Activated B cell treated with CpG ODN at 0.5 μM for 24 hours (primary cell): ENCODE measurements around the gene PDLIM3. TPM values are rescaled to one million over a fixed set of nuclear protein-coding genes. Genes with fewer than 3 reads are reported as not detected.

Experiments used
- ATAC-seq: fragments of 200-7000 bp; cut with Tn5 transposase; one replicate; pipeline ENCODE4 v1.10.0; 2021; ENCODE audit warnings: low read depth, mild to moderate bottlenecking, moderate library complexity
- CTCF ChIA-PET: fragments of 350-600 bp; sonication (Branson Sonifier 250); formaldehyde crosslinking; loops from one replicate; lab custom pipeline; 2021; ENCODE audit warnings: antibody characterized with exemption; lab: Charles Lee
- POLR2A ChIA-PET: fragments of 350-600 bp; sonication (Branson Sonifier 250); formaldehyde crosslinking; loops from one replicate; lab custom pipeline; 2021; ENCODE audit warnings: antibody characterized with exemption; lab: Charles Lee
- DNase-seq: peaks from one replicate; pipeline ENCODE4 v3.0.0; 2022
- H3K27ac Mint-ChIP-seq: one replicate; pipeline ENCODE4 v1.8.0; 2020; ENCODE audit warnings: mixed read lengths
- H3K27me3 Mint-ChIP-seq: one replicate; pipeline ENCODE4 v1.8.0; 2021; ENCODE audit warnings: mixed read lengths
- H3K36me3 Mint-ChIP-seq: one replicate; pipeline ENCODE4 v1.8.0; 2021; ENCODE audit warnings: low read depth, mixed read lengths
- H3K4me1 Mint-ChIP-seq: one replicate; pipeline ENCODE4 v1.8.0; 2021; ENCODE audit warnings: mixed read lengths
- H3K4me3 Mint-ChIP-seq: one replicate; pipeline ENCODE4 v1.8.0; 2020; ENCODE audit warnings: mild to moderate bottlenecking, mixed read lengths
- H3K9me3 Mint-ChIP-seq: one replicate; pipeline ENCODE4 v1.8.0; 2020; ENCODE audit warnings: mixed read lengths
- intact Hi-C: fragments of 100-400 bp; cut with micrococcal nuclease; formaldehyde crosslinking; loops from one replicate; pipeline ENCODE4 v1.15.1; 2024
- total RNA-seq: library from RNA; stranded (reverse); gene quantifications from 2 replicates; pipeline ENCODE4 v1.2.3, GENCODE V29; 2022
- TF ChIP-seq, protein P1 (sequence below): fragments of 200-600 bp; IDR thresholded peaks from one replicate; pipeline ENCODE4 v1.8.0; 2022; ENCODE audit warnings: antibody characterized with exemption, mild to moderate bottlenecking

Gene PDLIM3
- total RNA-seq, 1 donor from 2014 or later = 0.20 TPM

- DNase-seq (no peak), ATAC-seq (no peak)
- CTCF ChIA-PET = no interaction called here
- no peak overlapping the region for H3K27ac Mint-ChIP-seq
- POLR2A ChIA-PET = no interaction called here
- H3K27me3 Mint-ChIP-seq = peaks cover 8% of the 10 kb centered on the region
- intact Hi-C loops = no loop called here
- H3K36me3 Mint-ChIP-seq = no peaks in the 10 kb centered on the region
- H3K4me3 Mint-ChIP-seq = no peak overlapping the region
- TF ChIP-seq, protein P1, sequence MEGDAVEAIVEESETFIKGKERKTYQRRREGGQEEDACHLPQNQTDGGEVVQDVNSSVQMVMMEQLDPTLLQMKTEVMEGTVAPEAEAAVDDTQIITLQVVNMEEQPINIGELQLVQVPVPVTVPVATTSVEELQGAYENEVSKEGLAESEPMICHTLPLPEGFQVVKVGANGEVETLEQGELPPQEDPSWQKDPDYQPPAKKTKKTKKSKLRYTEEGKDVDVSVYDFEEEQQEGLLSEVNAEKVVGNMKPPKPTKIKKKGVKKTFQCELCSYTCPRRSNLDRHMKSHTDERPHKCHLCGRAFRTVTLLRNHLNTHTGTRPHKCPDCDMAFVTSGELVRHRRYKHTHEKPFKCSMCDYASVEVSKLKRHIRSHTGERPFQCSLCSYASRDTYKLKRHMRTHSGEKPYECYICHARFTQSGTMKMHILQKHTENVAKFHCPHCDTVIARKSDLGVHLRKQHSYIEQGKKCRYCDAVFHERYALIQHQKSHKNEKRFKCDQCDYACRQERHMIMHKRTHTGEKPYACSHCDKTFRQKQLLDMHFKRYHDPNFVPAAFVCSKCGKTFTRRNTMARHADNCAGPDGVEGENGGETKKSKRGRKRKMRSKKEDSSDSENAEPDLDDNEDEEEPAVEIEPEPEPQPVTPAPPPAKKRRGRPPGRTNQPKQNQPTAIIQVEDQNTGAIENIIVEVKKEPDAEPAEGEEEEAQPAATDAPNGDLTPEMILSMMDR = no peak
- H3K4me1 Mint-ChIP-seq = no peaks in the 10 kb centered on the region
- H3K9me3 Mint-ChIP-seq = no peaks in the 10 kb centered on the region
These were observed 16.9 kb upstream of the PDLIM3 start for GRCh38 chr4:185552254-185552653.

DNA sequence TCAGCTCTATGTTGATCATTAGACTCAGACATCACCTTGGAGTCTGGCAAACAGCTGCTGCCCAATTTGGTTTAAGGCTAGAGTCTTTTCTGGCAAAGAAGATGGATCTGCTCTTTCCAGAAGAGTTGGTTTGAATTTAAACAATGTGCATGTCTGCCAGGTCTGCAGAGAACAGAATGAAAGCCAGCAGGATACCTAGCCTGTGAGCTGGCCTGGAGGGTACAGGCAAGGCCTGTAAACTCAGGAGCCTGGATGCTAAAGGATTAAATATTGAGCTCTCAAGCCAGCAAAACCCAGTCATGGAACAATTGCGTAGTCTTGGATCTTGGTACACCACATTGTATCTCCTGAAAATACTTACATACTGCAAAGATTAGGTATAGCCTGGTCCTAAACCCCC is 15.6 kb upstream of the PDLIM3 start:
- ChIA-PET POLR2A (no interaction called here), CTCF (no interaction called here)
- TF ChIP-seq, protein P1 = no peak
- Mint-ChIP-seq H3K27me3 (peaks cover 5% of the 10 kb centered on the region), H3K4me1 (no peaks in the 10 kb centered on the region), H3K36me3 (no peaks in the 10 kb centered on the region), H3K9me3 (no peaks in the 10 kb centered on the region), H3K4me3 (no peak overlapping the region), H3K27ac (no peak overlapping the region)
- intact Hi-C loops = no loop called here
- DNase-seq (no peak), ATAC-seq (no peak)

DNA sequence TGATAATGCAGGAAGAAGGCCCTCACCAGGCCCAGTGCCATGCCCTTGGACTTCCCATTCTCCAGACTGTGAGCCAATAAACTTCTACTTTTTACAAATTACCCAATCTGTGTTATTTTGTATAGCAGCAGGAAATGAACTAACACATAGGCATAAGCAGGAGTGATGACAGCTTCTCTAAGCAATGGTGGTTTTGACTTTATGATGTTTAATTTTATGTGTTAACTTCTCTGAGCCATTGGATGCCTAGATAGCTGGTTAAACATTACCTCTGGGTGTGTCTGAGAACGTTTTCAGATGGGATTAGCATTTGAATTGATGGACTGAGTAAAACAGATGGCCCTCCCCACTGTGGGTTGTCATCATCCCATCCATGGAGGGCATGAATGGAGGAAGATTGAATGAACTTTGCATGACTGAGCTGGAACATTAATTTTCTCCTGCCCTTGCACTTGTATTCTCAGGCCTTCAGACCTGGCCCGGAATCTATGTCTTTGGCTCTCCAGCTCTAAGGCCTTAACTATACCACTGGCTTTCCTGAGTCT is 13.9 kb upstream of the PDLIM3 start:
- ChIA-PET CTCF (no interaction called here), POLR2A (no interaction called here)
- Mint-ChIP-seq H3K9me3 (no peaks in the 10 kb centered on the region), H3K4me3 (no peak overlapping the region), H3K36me3 (no peaks in the 10 kb centered on the region), H3K27ac (no peak overlapping the region), H3K27me3 (peaks cover 2% of the 10 kb centered on the region), H3K4me1 (no peaks in the 10 kb centered on the region)
- DNase-seq (no peak), ATAC-seq (no peak)
- TF ChIP-seq, protein P1 = no peak
- intact Hi-C loops = no loop called here

DNA sequence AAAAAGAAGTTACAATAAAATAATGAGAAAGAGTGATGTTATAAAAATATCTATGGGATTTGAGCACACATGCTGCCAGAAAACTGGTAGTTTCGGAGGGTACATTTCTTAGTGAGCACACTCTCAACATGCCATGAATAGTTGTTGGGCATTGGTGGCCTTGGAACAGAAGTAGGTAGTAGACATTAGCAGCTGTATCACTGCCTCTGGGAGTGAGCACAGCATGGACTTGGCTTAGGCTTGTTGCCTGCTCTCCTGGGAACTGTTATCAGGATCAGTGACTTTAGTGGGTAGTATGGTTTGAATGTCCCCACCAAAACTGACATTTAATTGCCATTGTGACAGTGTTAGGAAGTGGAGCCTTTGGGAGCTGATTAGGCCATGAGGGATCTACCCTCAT is 13.3 kb upstream of the PDLIM3 start:
- Mint-ChIP-seq H3K4me3 (no peak overlapping the region), H3K27ac (no peak overlapping the region), H3K36me3 (no peaks in the 10 kb centered on the region), H3K4me1 (no peaks in the 10 kb centered on the region), H3K27me3 (peaks cover 2% of the 10 kb centered on the region), H3K9me3 (no peaks in the 10 kb centered on the region)
- DNase-seq (no peak), ATAC-seq (no peak)
- POLR2A ChIA-PET = no interaction called here
- intact Hi-C loops = no loop called here
- CTCF ChIA-PET = interaction anchor here (1.0 kb wide), 1 partner anchor 32 kb away, joined by 3 read pairs; no protein-coding TSS in a partner anchor
- TF ChIP-seq, protein P1 = no peak

GRCh38 chr4:185546335-185546734 is 11.0 kb upstream of the PDLIM3 start:
- TF ChIP-seq, protein P1 = no peak
- Mint-ChIP-seq H3K27ac (no peak overlapping the region), H3K4me1 (no peaks in the 10 kb centered on the region), H3K27me3 (peaks cover 11% of the 10 kb centered on the region), H3K36me3 (no peaks in the 10 kb centered on the region), H3K9me3 (no peaks in the 10 kb centered on the region), H3K4me3 (no peak overlapping the region)
- ATAC-seq (no peak), DNase-seq (no peak)
- ChIA-PET CTCF (no interaction called here), POLR2A (no interaction called here)
- intact Hi-C loops = no loop called here
